Fibroblast of mammary gland (primary cell): Measurements from ENCODE around the gene CYREN.
A peak's percentile ranks its signal among the peaks of the same experiment; 100 is the strongest.

Source experiments
- DNase-seq: peaks from one replicate; pipeline ENCODE4 v3.0.0-alpha.2; 2010; ENCODE audit warnings: low read depth
- H3K4me3 ChIP-seq: 2 replicates; pipeline ENCODE4 v1.5.1; 2011; ENCODE audit warnings: low read depth, mild to moderate bottlenecking, low read length, moderate library complexity; ENCODE audit not compliant: control insufficient read depth
- TF ChIP-seq, protein P1 (sequence below): conservative IDR thresholded peaks from 2 replicates; pipeline ENCODE4 v1.5.1; 2011; ENCODE audit warnings: low read depth, low read length, inconsistent platforms; ENCODE audit not compliant: control insufficient read depth, insufficient read depth

CYREN gene

DNA sequence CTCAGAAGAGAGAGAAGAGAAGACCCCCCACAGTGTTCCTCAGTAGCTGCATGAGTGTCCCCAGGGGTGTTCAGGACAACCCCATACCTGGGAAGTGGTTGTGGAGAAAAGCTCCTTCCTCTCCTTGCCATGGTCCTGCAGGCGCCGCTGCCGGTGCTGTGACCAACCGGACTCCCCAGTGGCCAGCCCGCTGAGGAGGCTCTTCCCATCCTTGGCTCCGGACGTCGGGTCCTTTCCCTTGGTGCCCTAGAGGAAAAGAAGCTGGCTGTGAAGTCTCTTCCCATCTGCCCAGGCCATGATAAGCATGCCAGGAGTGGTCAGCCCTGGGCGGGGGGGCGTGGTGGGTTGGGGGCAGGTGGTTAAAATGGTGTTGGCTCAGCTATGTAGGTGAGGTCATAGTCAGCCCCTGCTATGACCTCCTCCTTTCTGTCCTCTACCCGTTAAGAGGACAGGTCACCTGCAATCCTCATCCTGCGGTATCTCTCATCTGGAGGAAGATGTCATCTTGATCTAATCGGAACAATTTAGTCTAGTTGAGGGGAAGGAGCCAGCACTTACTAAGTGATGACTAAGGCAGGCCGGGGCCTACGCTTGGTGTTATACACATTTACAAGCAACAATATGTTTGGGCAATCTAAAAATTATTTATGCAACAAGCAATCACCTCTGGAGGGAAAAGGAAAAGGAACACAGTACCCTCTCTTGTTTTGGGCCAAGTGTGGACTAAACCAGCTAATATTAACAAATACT is 27.6 kb upstream of the CYREN start:
- no peak overlapping the region for H3K4me3 ChIP-seq
- peak; percentile 85 for DNase-seq
- TF ChIP-seq, protein P1, sequence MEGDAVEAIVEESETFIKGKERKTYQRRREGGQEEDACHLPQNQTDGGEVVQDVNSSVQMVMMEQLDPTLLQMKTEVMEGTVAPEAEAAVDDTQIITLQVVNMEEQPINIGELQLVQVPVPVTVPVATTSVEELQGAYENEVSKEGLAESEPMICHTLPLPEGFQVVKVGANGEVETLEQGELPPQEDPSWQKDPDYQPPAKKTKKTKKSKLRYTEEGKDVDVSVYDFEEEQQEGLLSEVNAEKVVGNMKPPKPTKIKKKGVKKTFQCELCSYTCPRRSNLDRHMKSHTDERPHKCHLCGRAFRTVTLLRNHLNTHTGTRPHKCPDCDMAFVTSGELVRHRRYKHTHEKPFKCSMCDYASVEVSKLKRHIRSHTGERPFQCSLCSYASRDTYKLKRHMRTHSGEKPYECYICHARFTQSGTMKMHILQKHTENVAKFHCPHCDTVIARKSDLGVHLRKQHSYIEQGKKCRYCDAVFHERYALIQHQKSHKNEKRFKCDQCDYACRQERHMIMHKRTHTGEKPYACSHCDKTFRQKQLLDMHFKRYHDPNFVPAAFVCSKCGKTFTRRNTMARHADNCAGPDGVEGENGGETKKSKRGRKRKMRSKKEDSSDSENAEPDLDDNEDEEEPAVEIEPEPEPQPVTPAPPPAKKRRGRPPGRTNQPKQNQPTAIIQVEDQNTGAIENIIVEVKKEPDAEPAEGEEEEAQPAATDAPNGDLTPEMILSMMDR: no peak

DNA sequence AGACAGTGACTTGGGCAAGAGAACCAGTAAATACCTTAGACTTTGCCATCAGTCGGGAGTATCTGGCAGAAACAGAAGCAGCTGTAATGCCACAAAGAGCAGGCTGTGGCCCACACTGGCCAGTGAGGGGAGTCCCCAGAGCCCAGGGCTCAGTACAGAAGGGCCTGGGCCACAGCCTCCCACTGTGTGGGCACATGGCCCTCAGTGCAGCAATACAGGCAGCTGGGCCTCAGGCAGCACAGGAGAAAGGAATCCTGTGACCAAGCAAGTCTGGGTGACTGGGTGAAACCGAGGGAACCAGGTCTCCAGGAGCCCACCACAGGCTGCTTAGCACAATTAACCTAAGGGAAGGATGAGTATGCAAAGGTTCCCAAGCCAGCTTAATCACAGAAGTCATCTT is 26.8 kb upstream of the CYREN start:
- H3K4me3 ChIP-seq: no peak overlapping the region
- no peak for DNase-seq
- TF ChIP-seq, protein P1: no peak

DNA sequence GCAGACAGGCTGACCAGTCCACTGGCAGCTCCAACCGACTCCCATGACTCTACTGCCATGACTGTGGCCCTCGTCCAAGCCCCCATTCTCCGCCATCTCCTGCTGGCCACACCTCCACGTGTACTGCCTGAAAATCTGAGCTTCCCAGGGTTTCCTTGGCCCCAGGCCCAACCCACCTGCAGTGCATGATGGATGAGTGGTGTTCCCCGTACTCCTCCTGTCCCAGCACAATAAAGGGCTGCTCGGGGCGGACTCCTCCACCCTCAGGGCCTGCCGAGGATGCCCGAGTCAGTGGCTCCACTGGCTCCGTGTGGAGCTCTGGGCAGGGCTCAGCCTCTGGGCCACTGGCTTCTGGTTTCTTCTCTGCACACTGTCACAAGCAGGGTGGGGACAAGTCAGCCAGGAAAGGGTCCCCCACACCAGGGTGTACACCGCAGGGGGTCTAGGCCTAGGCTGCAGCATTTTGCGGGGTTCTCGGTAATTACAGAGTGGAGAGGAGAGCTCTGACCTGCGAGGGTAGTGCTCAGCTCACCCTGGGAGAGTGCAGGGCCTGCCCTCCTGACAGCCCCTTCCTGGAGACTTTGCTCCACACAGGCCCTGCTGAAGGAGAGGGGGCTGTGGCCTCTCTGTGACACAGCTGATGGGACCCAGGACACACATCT is 25.6 kb upstream of the CYREN start:
- TF ChIP-seq, protein P1: no peak
- no peak overlapping the region for H3K4me3 ChIP-seq
- DNase-seq: no peak

DNA sequence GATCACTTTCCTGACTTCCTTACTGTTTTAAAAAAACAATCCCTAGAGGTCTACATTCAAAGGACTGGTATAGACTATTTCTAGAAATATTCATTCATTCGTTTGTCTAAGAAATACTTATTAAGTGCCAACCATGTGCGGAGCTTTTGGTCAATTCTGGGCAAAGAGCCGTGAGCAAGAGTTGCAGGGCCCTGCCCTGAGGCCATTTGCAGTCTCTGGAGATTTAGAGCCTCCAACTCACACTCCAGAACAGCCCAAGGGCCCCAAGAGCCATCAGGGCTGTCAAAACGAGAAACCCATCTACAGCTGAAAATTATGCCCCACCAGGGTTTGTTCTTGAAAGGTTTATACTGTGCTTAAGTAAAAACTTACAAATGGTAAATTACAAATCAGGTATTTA is 24.6 kb upstream of the CYREN start:
- TF ChIP-seq, protein P1: no peak
- no peak overlapping the region for H3K4me3 ChIP-seq
- no peak for DNase-seq

DNA sequence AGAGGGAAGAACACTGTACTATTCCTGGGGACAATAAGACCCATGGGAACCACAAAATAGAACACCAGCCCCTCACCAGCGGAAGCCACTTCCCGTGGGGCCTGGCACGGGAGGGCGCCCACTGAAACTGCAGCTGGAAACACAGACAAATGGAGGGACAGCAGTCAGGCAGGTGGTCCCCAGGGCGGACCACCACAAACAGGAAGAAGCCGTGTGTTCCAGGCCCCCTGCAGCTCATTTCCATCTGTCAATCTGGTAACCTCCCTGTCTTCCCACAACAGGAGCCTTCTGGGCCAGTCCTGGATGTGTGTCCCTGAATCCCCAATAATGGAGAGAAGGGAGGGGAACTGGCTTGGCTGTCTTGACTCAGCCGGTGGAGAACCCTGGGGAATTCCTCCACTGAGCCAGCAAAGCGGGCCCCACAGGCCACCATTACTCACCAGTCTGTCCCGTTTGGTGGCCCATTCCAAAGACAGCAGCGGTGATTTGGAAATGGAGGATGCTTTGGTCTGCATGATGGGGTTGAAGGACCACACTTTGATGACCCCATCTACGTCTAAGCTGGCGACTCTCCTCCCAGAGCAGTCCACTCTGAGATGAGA is 24.1 kb upstream of the CYREN start:
- no peak overlapping the region for H3K4me3 ChIP-seq
- TF ChIP-seq, protein P1: no peak

DNA sequence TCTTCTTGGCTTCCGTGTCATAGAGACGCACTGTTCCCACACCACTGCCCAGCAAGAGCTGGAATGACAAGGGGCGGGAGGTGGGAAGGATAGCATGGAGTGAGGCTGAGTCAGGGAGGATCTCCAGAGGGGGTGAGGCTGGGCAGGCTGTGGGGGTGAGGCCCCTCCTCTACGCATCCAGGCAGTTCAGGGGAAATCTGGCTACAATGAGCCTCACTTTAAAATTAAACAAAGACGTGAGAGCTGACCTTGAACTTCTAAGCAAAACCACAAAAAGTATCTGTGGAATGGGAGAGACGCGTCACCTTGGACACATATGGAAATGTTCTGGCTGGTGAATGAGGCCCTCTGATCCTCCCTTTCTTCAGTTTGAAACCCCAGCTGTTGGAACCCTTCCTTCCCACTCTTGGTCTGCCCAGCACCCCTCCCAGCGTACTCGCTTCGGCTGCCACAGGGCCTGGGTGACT is 23.1 kb upstream of the CYREN start:
- no peak overlapping the region for H3K4me3 ChIP-seq
- DNase-seq: peak; percentile 92
- TF ChIP-seq, protein P1: no peak

More for the DNA sequence above, 24.1 kb upstream of the CYREN start:
- DNase-seq: peak; percentile 52
